ENCODE measurements around the gene CATSPER3. TPM values are rescaled to one million over a fixed set of nuclear protein-coding genes. Genes with fewer than 3 reads are reported as not detected.

The CATSPER3 gene
- total and polyA plus RNA-seq, 2 of the 8 experiments (the other 6 are each of a cell fraction or from before 2014, with no cell fraction given) = 0.62 TPM; not detected in 1

- peak overlapping the region; percentile 4 to 53 (median 32); a peak in 7 of 8 replicates for H3K4me3 ChIP-seq (ENCODE audit: extremely low read depth in 1 of 4, insufficient read depth in 2 of 4, low read depth in 3 of 4, low read length in 4 of 4)
- peaks cover 91 to 99% (median 96%) of the 10 kb centered on the region in 4 experiments for H3K27me3 ChIP-seq (replicated peaks in 1 of 4; ENCODE audit: control insufficient read depth in 3 of 4, extremely low read depth in 1 of 4, insufficient read depth in 3 of 4, low read length in 3 of 4)
- no peak overlapping the region for H3K4ac ChIP-seq (replicated peaks; ENCODE audit: insufficient read length, low read depth, low read length)
- no peak overlapping the region for H2BK5ac ChIP-seq (ENCODE audit: low read depth, low read length)
- 0 out of 2 replicates have a peak, but pooled peaks cover 1% of the 10 kb centered on the region for H3K79me1 ChIP-seq (ENCODE audit: low read depth, low read length)
- peak overlapping the region; percentile 87; the same call in 1 of the 2 replicates for H2BK12ac ChIP-seq (ENCODE audit: low read depth, low read length)
- H3K23ac ChIP-seq (ENCODE audit: insufficient read length) = no peak overlapping the region
- H4K20me1 ChIP-seq (replicated peaks in 1 of 2; ENCODE audit: control insufficient read depth in 1 of 2, insufficient read depth in 2 of 2, low read length in 2 of 2) = peaks cover 18 to 53% of the 10 kb centered on the region in 2 experiments
- H3K9me3 ChIP-seq (ENCODE audit: insufficient read depth in 2 of 2, low read depth in 1 of 2, low read length in 1 of 2) = no peaks in the 10 kb centered on the region; a peak in 1 of 4 replicates
- no peak overlapping the region for H2BK120ac ChIP-seq (replicated peaks; ENCODE audit: low read depth, low read length)
- H3K14ac ChIP-seq (ENCODE audit: insufficient read length) = no peak overlapping the region
- 2% methylated on average over 31 of the region's 57 CpGs; no CpG with 5 or more reads in 1 of the 2 experiments for WGBS, 2 experiments (ENCODE audit: extremely low coverage in 1 of 2, insufficient coverage in 1 of 2, insufficient read length in 1 of 2, insufficient replicate concordance in 2 of 2, low coverage in 1 of 2, low lambda C conversion rate in 2 of 2, missing lambda C conversion rate in 1 of 2)
- H2BK15ac ChIP-seq (ENCODE audit: low read length) = 0 out of 2 replicates have a peak overlapping the region, but pooled peaks have one; percentile 61
- no peak overlapping the region for H2AK5ac ChIP-seq (ENCODE audit: low read depth, low read length)
- H2AFZ ChIP-seq (ENCODE audit: low read length) = no peak overlapping the region
- FAIRE-seq (no peak), DNase-seq (ENCODE audit: low read depth in 1 of 2, low spot score in 2 of 2) (peak in 1 of 2 experiments; percentile 86)
- peak overlapping the region; percentile 80; the same call in 1 of the 2 replicates for H2BK20ac ChIP-seq (ENCODE audit: low read length)
- H3K36me3 ChIP-seq (ENCODE audit: control insufficient read depth in 2 of 4, insufficient read depth in 4 of 4, low read length in 3 of 4) = peaks cover 0 to 13% (median 0%) of the 10 kb centered on the region in 4 experiments; a peak in 1 of 8 replicates
- CTCF ChIA-PET (ENCODE audit: partially characterized antibody) = interaction anchor here (1.0 to 1.9 kb wide), 8 partner anchors 9 to 143 kb away, joined by 3 to 7 read pairs (median 4); partner anchors contain the start of gene PCBD2
- H3K23me2 ChIP-seq (ENCODE audit: low read depth, low read length) = peaks cover 8% of the 10 kb centered on the region; the same call in 1 of the 2 replicates
- no peak overlapping the region for H4K8ac ChIP-seq (ENCODE audit: extremely low read depth, insufficient read depth, low read length)
- no peak overlapping the region; the same call in 1 of the 2 replicates for H3K18ac ChIP-seq (ENCODE audit: extremely low read depth, low read length)
- no peak overlapping the region for H3K56ac ChIP-seq (replicated peaks; ENCODE audit: insufficient read length, low read depth, low read length)
- H4K91ac ChIP-seq (replicated peaks; ENCODE audit: insufficient read length, low read length) = no peak overlapping the region
- H3K4me1 ChIP-seq (replicated peaks in 1 of 4; ENCODE audit: control insufficient read depth in 3 of 4, insufficient read depth in 4 of 4, low read length in 3 of 4) = peaks cover 0 to 33% (median 28%) of the 10 kb centered on the region in 4 experiments; a peak in 6 of 7 replicates
- no peak overlapping the region for H3K9ac ChIP-seq (replicated peaks in 1 of 4; ENCODE audit: extremely low read depth in 1 of 4, low read depth in 3 of 4, low read length in 3 of 4)
- no peaks in the 10 kb centered on the region for H3K79me2 ChIP-seq (ENCODE audit: control insufficient read depth in 1 of 2, insufficient read depth in 2 of 2, low read length in 2 of 2)
- no peak overlapping the region for H4K5ac ChIP-seq (ENCODE audit: insufficient read length, low read depth, low read length)
- POLR2A ChIA-PET (ENCODE audit: partially characterized antibody) = interaction anchor here (1.1 to 2.1 kb wide), 4 partner anchors 9 to 127 kb away, joined by 3 to 20 read pairs (median 3); partner anchors contain the start of gene PCBD2
- H3K4me2 ChIP-seq (ENCODE audit: insufficient read depth in 1 of 2, low read depth in 2 of 2, low read length in 2 of 2) = peak overlapping the region; percentile 56 to 68
- H3K27ac ChIP-seq (ENCODE audit: low read depth, low read length) = no peak overlapping the region
- TF ChIP-seq TAF7 (optimal IDR thresholded peaks at IDR 0.05; ENCODE audit: borderline replicate concordance, low read depth, low read length) (no peak), EGR1 (IDR thresholded peaks at IDR 0.05; ENCODE audit: borderline replicate concordance, low read depth, low read length) (peak; percentile 68; the same call in 1 of the 2 replicates), HDAC2 (IDR thresholded peaks at IDR 0.05; ENCODE audit: borderline replicate concordance in 1 of 2, low read depth in 2 of 2, low read length in 2 of 2) (peak in 1 of 2 experiments; percentile 77; a peak in 1 of 4 replicates), GABPA (IDR thresholded peaks at IDR 0.05; ENCODE audit: borderline replicate concordance, insufficient read depth, low read length) (0 out of 2 replicates have a peak, but pooled peaks have one; percentile 39), USF2 (IDR thresholded peaks at IDR 0.05; ENCODE audit: low read length) (no peak), TCF12 (IDR thresholded peaks at IDR 0.05; ENCODE audit: low read depth, low read length) (0 out of 2 replicates have a peak, but pooled peaks have one; percentile 48), PHF8 (conservative IDR thresholded peaks at IDR 0.05; ENCODE audit: low read depth, low read length) (no peak), BRCA1 (IDR thresholded peaks at IDR 0.05; ENCODE audit: low read depth, low read length) (no peak)
Observed at GRCh38 chr5:135030956-135031812, 63.5 kb downstream of the CATSPER3 start.
